HCT116 (cell line): Measurements from ENCODE around the gene ENDOG.

Source experiments
- ATF3 ChIP-seq: IDR thresholded peaks from 2 replicates; pipeline ENCODE4 v1.6.1; 2012
- CBX3 ChIP-seq: IDR thresholded peaks from 2 replicates; pipeline ENCODE4 v1.6.1; 2012; ENCODE audit warnings: low read depth
- CEBPB ChIP-seq: IDR thresholded peaks from 2 replicates; pipeline ENCODE4 v1.6.1; 2012; ENCODE audit warnings: low read depth
- EZH2 ChIP-seq: fragments of 200-600 bp; sonication (generic); IDR thresholded peaks from 2 replicates; pipeline ENCODE4 v1.6.1; 2017; ENCODE audit warnings: antibody characterized with exemption, mixed run types
- EZH2phosphoT487 ChIP-seq: fragments of 200-600 bp; IDR thresholded peaks from 2 replicates; pipeline ENCODE4 v1.6.1; 2018; ENCODE audit warnings: antibody characterized with exemption, borderline replicate concordance
- JUND ChIP-seq: IDR thresholded peaks from 2 replicates; pipeline ENCODE4 v1.6.1; 2012
- MAX ChIP-seq: IDR thresholded peaks from 2 replicates; pipeline ENCODE4 v1.6.1; 2012
- POLR2A ChIP-seq: IDR thresholded peaks from 2 replicates; pipeline ENCODE4 v1.7.0; 2011; ENCODE audit warnings: borderline replicate concordance; ENCODE audit not compliant: insufficient read depth, insufficient read length; ENCODE audit errors: extremely low read depth
- SIN3A ChIP-seq: IDR thresholded peaks from 2 replicates; pipeline ENCODE4 v1.6.1; 2012; ENCODE audit warnings: low read depth
- TCF7L2 ChIP-seq: IDR thresholded peaks from 2 replicates; pipeline ENCODE4 v1.7.0; 2011; ENCODE audit warnings: borderline replicate concordance, inconsistent platforms; ENCODE audit not compliant: insufficient read depth, insufficient read length; ENCODE audit errors: extremely low read depth
- YY1 ChIP-seq: IDR thresholded peaks from 2 replicates; pipeline ENCODE4 v1.6.1; 2011; ENCODE audit warnings: low read length, low read depth, moderate library complexity, mild to moderate bottlenecking; ENCODE audit not compliant: insufficient replicate concordance; ENCODE audit errors: extremely low read depth
- TF ChIP-seq, protein P1 (sequence below), 3 experiments: fragments of 200-600 bp in 1 of 3; sonication (generic) in 1 of 3; IDR thresholded peaks in 2 of 3; conservative IDR thresholded peaks in 1 of 3; 2 replicates each; pipeline ENCODE4 v1.5.1; 2012 to 2017; ENCODE audit warnings: low read depth in 2 of 3, low read length in 2 of 3, antibody characterized with exemption in 1 of 3, borderline replicate concordance in 1 of 3, control low read depth in 1 of 3, mild to moderate bottlenecking in 1 of 3, mixed read lengths in 1 of 3, mixed run types in 1 of 3, moderate library complexity in 1 of 3; ENCODE audit not compliant: insufficient read depth in 1 of 3

DNA sequence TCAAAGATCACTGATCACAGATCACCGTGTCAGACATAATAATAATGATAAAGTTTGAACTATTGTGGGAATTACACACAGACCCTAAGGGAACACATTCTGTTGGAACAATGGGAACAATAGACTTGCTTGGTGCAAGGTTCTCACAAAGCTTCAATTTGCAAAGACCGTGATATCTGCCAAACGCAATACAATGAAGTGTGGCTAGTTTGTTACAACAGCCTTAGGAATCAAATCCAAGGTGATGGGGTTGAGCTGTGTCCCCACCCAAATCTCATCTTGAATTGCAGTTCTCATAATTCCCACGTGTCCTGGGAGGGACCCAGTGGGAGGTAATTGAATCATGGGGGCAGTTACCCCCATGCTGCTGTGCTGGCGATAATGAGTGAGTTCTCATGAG lies 42.6 kb downstream of the ENDOG start:
- TF ChIP-seq YY1 (no peak), SIN3A (no peak), TCF7L2 (no peak), EZH2 (no peak), JUND (no peak), EZH2phosphoT487 (no peak), MAX (no peak), CEBPB (no peak), ATF3 (no peak), POLR2A (no peak), CBX3 (no peak)
- TF ChIP-seq, protein P1, sequence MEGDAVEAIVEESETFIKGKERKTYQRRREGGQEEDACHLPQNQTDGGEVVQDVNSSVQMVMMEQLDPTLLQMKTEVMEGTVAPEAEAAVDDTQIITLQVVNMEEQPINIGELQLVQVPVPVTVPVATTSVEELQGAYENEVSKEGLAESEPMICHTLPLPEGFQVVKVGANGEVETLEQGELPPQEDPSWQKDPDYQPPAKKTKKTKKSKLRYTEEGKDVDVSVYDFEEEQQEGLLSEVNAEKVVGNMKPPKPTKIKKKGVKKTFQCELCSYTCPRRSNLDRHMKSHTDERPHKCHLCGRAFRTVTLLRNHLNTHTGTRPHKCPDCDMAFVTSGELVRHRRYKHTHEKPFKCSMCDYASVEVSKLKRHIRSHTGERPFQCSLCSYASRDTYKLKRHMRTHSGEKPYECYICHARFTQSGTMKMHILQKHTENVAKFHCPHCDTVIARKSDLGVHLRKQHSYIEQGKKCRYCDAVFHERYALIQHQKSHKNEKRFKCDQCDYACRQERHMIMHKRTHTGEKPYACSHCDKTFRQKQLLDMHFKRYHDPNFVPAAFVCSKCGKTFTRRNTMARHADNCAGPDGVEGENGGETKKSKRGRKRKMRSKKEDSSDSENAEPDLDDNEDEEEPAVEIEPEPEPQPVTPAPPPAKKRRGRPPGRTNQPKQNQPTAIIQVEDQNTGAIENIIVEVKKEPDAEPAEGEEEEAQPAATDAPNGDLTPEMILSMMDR (IDR thresholded peaks at IDR 0.05 in 2 of 3, conservative IDR thresholded peaks at IDR 0.05 in 1 of 3; ENCODE audit: borderline replicate concordance in 1 of 3, insufficient read depth in 1 of 3, low read depth in 2 of 3, low read length in 2 of 3) = no peak
